ENCODE measurements around the gene TBC1D3B.

DNA sequence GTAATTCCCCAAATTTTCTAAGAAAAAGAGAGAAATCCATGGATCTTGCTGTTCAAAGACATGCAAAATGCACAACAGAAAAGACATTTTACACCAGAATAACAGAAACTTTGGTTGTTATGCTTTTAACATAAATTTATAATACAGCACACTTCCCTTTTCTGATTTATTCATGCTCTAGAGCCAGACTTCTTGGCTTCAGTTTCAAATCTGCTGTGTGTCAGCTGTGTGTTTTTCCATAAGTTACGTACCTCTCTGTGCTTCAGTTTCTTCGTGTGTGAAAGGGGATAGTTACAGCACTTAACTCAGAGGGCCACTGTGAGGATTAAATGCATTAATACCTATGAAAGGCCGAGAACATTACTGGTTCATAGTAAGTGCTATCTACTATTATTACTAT is 26.9 kb upstream of the TBC1D3B start:
- TF ChIP-seq, protein P1, sequence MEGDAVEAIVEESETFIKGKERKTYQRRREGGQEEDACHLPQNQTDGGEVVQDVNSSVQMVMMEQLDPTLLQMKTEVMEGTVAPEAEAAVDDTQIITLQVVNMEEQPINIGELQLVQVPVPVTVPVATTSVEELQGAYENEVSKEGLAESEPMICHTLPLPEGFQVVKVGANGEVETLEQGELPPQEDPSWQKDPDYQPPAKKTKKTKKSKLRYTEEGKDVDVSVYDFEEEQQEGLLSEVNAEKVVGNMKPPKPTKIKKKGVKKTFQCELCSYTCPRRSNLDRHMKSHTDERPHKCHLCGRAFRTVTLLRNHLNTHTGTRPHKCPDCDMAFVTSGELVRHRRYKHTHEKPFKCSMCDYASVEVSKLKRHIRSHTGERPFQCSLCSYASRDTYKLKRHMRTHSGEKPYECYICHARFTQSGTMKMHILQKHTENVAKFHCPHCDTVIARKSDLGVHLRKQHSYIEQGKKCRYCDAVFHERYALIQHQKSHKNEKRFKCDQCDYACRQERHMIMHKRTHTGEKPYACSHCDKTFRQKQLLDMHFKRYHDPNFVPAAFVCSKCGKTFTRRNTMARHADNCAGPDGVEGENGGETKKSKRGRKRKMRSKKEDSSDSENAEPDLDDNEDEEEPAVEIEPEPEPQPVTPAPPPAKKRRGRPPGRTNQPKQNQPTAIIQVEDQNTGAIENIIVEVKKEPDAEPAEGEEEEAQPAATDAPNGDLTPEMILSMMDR (IDR thresholded peaks at IDR 0.05; ENCODE audit: low read length), result no peak
- TF ChIP-seq EZH2 (optimal IDR thresholded peaks at IDR 0.05; ENCODE audit: low read depth, low read length), result no peak
- TF ChIP-seq EZH2phosphoT487 (IDR thresholded peaks at IDR 0.05; ENCODE audit: low read length), result no peak
